Activated CD4-positive, alpha-beta T cell treated with anti-CD3 and anti-CD28 coated beads, Interleukin-2, amount 50 U/mL, for 24 hours (primary cell): ENCODE results near the gene ZCCHC7.
"Not testable (repeated sequence)": the region's sequence is repeated elsewhere in the genome, so short reads cannot be mapped to it uniquely, and the experiment has no call there.

Experiments used
- DNase-seq, 2 donors: peaks; one replicate each; pipeline ENCODE4 v3.0.0-alpha.2; 2020; ENCODE audit warnings: low read depth in 1 of 2, low spot score in 1 of 2

The ZCCHC7 gene

GRCh38 chr9:37120843-37121335 is 515 bp downstream of the ZCCHC7 start:
- not testable (repeated sequence) for DNase-seq

DNA sequence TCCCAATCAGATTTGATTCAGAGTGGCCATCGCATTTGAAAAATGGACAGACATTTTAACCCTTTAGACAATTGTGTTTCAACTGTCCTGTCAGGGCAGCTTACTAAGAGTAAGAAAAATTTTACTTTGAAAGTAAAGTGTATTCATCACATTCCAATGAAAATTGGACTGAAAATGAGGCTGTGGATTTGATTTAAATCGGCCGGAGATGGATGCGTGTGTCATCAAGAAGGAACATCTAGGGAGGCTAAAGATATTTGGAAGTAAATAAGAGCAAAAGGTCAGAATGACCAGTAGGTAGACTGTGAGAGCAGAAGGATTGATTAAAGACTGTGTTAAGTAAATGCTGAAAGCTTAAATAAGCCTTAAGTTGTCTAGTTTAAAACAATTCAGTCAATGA is 1.5 kb downstream of the ZCCHC7 start:
- DNase-seq, result no peak

- DNase-seq, result no peak
These were observed 5.9 kb downstream of the ZCCHC7 start for GRCh38 chr9:37126214-37126788.

- no peak for DNase-seq
These were observed 6.6 kb downstream of the ZCCHC7 start for GRCh38 chr9:37127018-37127417.

- DNase-seq, result no peak
These were observed 7.7 kb downstream of the ZCCHC7 start for GRCh38 chr9:37128051-37128450.

DNA sequence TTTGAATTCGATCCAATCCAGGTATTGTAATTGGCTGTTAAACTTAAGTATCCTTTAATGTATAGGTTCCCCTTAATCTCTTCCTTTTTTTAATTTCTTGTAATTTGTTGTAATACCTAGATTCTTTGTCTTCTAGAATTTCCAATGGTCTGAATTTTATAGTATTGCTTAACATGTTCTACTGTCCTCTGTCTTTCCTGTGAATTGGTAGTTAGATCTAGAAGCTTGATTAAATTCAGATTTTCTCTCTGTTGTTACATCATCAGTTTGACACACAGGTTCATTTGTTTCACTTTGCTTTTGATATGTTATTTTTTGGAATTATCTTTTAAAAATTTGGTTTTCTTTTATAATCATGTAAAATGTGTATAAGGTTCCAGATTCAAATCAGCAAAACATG is 13.8 kb downstream of the ZCCHC7 start:
- DNase-seq, result no peak

DNA sequence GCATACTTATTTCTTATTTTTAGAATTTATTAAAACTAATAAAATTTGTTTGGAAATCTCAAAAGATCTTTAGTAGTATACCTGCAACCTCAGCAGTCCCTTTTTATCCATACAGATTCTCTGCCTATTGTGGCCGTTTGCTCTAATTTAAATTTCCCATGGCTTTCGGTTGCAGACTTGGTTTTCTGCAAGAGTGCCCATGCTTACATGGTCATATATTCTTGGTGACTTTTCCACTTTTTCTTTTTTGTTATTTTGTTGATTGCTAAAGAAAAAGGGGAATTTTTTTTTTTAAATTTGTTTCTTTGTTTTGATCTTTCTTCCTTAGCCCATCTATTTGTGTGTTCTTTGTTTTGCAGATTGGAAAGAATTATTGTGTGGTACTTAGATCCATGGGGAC is 20.6 kb downstream of the ZCCHC7 start:
- DNase-seq, result no peak

DNA sequence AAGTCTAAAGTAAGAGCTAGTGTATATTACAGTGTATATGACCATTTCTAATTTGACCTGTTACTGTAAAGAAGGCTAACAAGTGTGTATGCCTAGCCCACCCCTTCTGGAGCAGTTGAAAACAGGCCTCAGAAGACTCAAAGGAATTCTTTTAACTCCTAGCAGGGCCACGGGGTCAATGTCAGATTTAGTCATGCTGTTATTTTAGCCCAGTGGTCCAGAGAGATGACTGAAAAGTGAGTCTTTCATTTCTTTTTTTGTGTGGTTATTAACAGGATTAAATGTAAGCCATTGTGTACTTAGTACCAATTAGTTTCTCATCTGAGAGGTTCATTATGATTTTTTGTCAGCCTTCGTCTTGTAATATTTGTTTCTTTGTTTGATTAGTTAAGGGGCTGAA is 24.4 kb downstream of the ZCCHC7 start:
- no peak for DNase-seq

GRCh38 chr9:37146410-37146809 is 26.0 kb downstream of the ZCCHC7 start:
- no peak for DNase-seq

DNA sequence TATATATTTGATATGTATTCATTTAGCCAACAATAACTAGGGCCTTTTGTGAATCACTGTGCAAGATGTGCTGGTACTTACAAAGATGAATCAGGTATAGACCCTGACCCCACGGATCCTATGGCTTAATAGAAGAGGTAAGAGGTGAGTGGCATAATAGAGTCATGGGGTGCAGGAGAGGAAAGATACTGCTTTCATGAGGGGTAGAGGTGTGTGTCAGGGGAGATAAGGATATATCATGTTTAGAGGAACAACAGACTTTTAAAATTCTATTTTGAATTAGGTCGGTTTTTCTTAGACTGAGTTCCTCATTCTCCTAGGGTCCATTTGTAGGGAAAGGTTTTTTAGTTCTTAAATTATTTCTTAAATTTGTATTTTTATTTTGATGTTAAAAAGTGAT is 27.8 kb downstream of the ZCCHC7 start:
- DNase-seq, result no peak

GRCh38 chr9:37149666-37150308 is 29.4 kb downstream of the ZCCHC7 start:
- DNase-seq, result no peak

- no peak for DNase-seq
These were observed 30.0 kb downstream of the ZCCHC7 start for GRCh38 chr9:37150415-37150814.

- no peak for DNase-seq
These were observed 31.4 kb downstream of the ZCCHC7 start for GRCh38 chr9:37151812-37152211.

- DNase-seq, result no peak
These were observed 32.0 kb downstream of the ZCCHC7 start for GRCh38 chr9:37152365-37152764.

DNA sequence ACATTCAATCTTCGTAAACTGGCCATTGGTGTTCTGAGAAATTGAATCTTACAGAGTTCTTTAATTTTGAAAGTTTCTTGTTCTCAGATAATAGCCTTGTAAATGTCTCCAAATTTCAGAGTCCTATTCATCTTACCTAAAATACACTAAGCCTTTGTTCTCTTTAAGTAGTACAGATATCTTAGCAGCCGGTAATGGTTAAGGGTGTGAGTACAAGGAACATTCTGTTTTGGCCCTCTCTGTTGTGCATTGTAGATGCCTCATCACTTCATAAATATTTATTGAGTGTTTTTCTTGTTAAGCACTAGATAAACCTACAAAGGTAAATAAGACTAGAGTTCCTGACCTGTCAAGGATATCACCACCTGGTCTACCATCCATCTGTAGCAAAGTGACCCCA is 35.2 kb downstream of the ZCCHC7 start:
- no peak for DNase-seq

DNA sequence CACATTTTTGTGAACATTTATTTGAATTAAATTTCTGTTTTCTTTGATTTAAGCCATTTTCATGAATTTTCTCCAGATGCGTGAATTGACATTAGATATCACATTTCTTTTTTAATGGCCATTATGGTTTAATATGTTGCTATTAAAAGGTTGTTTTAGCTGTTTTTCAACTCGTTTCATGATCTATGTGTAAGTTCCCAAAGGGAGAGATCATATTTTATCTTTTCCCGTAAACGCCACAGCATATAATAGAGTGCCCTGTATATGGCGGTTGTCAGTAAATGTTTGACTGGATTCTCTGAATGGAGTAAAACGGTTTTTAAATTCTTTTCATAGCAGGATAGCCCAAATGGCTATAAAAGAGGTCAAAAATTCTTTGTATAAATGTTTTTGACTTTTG is 35.8 kb downstream of the ZCCHC7 start:
- no peak for DNase-seq

DNA sequence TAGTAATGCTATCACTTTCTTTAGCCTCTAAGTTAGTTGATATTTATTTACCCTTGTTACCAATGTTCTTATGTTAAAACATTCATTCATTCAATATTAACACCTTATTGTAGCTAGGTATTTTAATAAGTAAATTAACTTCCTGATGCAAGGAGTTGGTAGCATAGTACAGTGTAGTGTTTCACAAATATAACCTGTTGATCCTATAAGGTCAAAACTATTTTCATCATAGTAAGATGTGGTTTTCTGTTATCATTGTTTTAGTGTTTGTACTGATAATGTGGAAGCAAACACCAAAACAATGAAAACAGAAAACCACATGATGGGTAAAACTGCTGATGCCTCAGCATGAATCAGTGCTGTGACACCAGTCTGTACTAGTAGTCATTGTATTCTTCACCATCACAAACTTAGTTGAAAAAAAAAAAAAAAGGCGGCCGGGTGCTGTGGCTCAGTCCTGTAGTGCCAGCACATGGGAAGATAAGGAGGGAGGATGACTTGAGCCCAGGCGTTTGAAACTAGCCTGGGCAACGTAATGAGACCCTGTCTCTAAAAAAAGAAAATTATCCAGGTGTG is 36.5 kb downstream of the ZCCHC7 start:
- no peak for DNase-seq

- DNase-seq, result no peak
These were observed 37.5 kb downstream of the ZCCHC7 start for GRCh38 chr9:37157726-37158377.

DNA sequence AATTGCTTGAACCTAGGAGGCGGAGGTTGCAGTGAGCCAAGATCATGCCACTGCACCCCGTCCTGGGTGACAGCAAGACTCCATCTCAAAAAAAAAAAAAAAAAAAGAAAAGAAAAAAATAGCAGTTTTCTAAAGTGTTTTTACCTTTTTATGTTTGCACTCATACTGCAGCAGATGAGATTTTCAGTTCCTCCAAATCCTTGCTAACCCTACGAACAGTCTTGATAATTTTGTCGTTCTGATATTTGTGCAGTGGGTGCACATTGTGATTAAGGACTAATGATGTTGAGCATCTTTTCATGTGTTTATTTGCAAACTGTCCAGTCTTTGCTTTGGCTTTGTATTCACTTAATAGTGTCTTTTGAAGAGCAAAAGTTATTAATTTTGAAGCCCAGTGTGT is 42.9 kb downstream of the ZCCHC7 start:
- DNase-seq, result no peak

DNA sequence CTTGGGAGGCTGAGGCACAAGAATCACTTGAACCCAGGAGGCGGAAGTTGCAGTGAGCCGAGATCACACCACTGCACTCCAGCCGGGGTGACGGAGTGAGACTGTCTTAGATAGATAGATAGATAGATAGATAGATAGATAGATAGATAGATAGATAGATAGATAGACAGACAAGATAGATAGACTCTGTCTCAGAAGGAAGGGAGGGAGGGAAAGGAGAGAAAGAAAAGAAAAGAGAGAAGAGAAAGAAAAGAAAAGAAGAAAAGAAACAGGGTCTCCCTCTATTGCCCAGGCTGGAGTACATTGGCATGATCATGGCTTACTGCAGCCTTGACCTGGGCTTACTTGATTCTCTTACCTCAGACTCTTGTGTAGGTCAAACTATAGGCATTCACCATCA is 44.0 kb downstream of the ZCCHC7 start:
- not testable (repeated sequence) for DNase-seq

DNA sequence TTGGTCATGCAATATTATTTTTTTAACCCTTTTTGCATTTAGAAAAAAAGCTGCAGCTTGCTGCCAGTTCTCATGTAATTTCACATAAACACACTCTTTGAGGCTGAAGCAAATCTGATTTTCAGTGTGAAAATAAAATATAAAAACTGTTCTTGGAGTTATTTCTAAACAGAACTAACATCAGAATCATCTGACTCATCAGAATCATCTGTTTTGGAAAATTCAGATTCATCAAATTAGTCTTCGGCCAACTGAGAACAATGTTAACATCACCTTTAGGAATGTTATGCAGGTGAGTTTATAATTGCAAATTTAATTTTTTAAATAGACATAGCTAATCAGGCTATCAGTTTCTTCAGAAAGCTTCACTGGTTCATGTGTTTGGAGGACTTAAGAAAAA is 45.3 kb downstream of the ZCCHC7 start:
- DNase-seq, result no peak

- DNase-seq, result no peak
These were observed 47.2 kb downstream of the ZCCHC7 start for GRCh38 chr9:37167456-37168047.
